Measurements from ENCODE around the gene NDUFA12. TPM values are rescaled to one million over a fixed set of nuclear protein-coding genes. Genes with fewer than 3 reads are reported as not detected.

NDUFA12 gene
- 125 and 176 TPM in 2 replicates for total RNA-seq

GRCh38 chr12:95003213-95003920, at the start of gene NDUFA12:
Gene NDUFA12, minus strand, starts transcription at chr12:95003697. Its CDS starts 17 bp downstream, at chr12:95003680.

Other genes with a start within 250 kb of the NDUFA12 start
- gene NR2C1, start 69.9 kb upstream of the NDUFA12 start, total RNA-seq = 29.1 and 32.0 TPM in 2 replicates
- 18.7 and 24.4 TPM in 2 replicates for gene FGD6, start 213.8 kb upstream of the NDUFA12 start, total RNA-seq
- gene VEZT, start 214.1 kb upstream of the NDUFA12 start, total RNA-seq = 76.0 and 101 TPM in 2 replicates

Data from smooth muscle cell of the umbilical artery (primary cell).